Posterior vena cava (tissue), 2 donors: Measurements from ENCODE around the gene STPG2. TPM values are rescaled to one million over a fixed set of nuclear protein-coding genes. Genes with fewer than 3 reads are reported as not detected.

ENCODE experiments used
- DNase-seq: peaks from one replicate; pipeline ENCODE4 v3.0.0-alpha.2; 2020; ENCODE audit warnings: low spot score
- intact Hi-C, 2 donors: fragments of 100-400 bp; cut with DNase I; formaldehyde crosslinking; loops; one replicate each; pipeline versions ENCODE4 v1.14.1 to v1.14.2; 2022 to 2023
- total RNA-seq, 2 donors: library from RNA; stranded (reverse); fragmentation: NEBNext Ultra II Directional; extraction: Animal tissue kit (Norgen Biotek cat#: 25700); gene quantifications; one replicate each; pipeline ENCODE4 v1.2.1, GENCODE V29; 2021
- donor health status: DM: yes; HTN: yes; CAD: no.
- donor health status: DM: yes; HTN: yes; CAD: no.

STPG2 gene
- total RNA-seq, 2 donors from 2014 or later, result 0.19 to 0.24 TPM

DNA sequence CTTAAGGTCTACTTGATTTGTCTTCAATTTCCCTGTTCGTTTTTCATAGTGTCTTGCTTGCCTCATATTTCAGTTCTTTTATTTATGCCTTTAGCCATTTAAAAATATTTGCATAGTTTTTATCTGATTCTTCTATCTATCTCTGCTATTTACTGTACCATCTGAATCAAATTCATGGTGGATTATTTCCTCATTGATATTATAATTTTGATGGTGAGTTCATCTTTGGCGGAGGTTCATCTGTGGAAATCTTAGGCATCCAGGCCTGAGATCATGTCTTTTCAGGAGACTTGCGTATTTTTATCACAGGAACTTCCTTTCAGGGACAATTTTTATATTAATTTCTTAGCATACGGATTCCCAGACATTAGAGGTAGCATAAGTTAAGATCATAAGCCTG, 275.2 kb downstream of the STPG2 start:
- intact Hi-C loops, result no loop called here
- DNase-seq, result no peak

DNA sequence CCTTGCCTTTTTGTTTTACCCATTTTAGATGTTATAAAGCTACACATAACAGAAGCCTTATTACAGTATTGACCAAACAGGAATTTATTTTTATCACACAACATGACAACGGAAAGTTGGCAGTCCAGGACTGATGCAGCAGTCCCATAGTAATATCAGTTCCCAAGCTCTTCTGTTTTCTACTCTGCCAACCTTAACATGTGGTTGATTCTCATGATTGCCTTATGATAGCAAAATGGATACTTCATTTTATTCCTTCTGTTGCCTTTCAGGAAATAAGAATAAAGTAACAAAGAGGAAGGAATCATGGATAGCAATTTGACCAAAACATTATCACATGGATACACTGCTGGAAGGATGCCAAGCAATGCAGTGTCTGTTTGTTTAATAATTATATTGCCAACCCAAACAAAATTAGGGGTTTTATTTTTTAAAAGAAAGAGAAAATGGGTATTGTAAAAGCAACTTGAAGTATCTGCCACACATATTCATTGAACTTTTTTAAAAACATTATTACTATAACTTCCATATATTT, 275.7 kb downstream of the STPG2 start:
- intact Hi-C loops, result no loop called here
- DNase-seq, result no peak

DNA sequence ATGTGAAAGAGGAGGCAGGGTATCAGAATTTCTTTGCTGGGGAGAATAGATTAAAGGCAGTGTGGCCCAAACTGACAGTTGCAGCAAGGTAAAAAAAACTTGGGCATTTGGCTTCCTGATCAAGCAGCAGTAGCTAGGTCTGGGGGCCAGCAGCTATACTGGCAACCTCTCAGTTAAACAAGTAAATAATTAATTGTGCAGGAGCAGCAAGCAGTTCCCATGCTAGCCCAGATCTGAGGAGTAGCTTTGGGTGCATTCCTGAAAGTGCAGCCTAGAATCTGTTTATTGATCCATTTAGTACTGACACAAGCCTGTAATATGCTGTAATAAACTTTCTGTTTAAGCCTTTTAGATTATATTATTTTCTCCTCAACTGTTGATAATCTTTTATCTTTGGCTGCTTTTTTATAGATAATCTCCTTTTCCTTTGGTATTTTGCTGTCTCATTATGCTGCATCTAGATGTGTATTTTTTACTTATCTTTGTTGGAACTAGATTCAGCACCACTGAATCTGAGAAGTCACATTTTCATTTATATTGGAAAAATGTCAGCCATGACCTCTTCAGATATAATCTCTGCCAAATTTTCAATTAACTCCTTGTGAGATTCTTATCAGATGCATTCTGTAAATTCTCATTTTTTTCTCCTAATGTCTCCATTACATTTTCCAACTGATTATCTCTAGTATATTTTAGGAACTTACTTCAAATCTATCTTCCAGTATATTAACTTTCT, 276.3 kb downstream of the STPG2 start:
- intact Hi-C loops, result no loop called here
- no peak for DNase-seq

DNA sequence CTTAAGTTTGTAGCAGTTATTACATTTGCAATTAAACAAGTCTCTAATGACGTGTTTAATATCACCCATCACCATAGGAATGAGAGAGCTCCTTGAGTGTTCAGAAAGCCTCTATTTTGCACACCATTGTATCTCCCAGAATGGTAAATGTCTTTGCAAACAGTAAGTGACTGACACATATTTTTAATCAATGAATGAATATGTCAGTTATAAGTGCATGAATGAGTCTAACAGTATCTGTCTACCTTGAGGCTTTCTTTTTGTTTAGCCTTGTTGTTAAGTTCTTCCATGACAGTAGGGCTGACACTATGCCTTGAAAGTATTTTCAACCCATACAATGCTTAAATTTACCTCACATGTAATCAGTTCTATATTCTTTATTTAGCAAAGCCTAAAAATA, 292.2 kb downstream of the STPG2 start:
- DNase-seq, result no peak
- intact Hi-C loops, result no loop called here

DNA sequence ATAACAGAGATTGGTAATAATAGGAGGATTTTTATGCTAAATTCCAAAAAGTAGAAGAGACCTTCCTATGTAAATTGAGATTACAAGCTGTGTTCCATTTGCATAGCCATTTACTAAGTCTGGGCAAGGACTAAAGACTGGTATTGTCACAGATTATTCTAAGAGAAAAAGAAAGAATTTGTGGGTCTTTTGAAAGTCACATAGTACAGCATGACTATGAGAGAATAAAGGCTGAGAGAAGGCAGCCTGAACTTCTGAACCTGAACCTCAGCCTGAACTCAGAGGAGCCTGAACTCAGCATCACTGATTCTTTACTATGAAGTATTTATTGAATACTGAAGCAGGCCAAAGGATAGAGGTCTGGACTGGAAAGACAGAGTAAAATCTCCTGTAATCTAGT, 297.5 kb downstream of the STPG2 start:
- intact Hi-C loops, result no loop called here
- no peak for DNase-seq

DNA sequence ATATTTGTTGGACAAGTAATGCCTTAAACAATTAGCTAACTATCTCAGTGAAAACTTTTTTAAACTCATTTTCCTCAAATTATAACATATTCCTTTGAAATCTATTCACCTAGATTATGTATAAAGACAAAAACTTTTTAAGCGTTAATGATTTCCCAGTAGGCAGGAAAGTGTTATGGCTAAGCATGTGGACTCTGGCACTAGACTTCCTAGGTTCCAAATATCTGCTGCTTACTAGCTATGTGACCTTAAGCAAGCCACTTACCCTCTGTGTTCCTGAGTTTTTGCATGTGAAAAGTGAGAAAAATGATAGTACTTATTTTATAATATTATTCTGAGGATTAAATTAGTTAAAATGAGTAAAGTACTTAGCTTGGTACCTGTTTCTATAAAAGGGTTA, 301.8 kb downstream of the STPG2 start:
- no peak for DNase-seq
- intact Hi-C loops, result no loop called here

DNA sequence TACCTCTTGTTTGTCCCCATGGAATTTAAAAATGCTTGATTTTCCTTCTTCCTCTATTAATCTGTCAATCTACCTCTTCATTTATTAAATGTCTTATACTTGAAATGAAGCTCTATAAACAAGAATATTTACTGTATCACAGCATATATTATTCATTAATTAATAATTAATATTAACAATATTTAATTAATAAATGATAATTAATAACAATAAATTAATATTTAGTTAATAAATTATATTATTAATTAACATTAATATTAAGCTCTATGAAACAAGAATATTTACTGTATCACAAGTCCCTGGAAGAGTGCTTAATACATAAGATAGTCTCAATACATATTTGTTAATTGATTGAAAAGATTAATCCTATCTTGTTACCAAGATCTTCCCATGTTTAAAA, 306.6 kb downstream of the STPG2 start:
- intact Hi-C loops, result no loop called here

DNA sequence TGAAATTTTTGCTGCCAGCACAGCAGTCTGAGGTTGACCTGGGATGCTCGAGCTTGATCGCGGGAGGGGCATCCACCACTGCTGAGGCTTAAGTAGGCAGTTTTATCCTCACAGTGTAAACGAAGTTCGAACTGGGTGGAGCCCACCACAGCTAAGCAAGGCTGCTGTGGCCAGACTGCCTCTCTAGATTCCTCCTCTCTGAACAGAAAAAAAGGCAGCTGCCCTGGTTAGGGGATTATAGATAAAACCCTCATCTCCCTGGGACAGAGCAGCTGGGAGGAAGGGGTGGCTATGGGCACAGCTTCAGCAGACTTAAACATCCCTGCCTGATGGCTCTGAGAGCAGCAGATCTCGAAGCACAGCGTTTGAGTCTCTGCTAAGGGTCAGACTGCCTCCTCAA, 314.6 kb downstream of the STPG2 start:
- intact Hi-C loops, result no loop called here
- no peak for DNase-seq

More for the DNA sequence above, 306.6 kb downstream of the STPG2 start:
- no peak for DNase-seq

DNA sequence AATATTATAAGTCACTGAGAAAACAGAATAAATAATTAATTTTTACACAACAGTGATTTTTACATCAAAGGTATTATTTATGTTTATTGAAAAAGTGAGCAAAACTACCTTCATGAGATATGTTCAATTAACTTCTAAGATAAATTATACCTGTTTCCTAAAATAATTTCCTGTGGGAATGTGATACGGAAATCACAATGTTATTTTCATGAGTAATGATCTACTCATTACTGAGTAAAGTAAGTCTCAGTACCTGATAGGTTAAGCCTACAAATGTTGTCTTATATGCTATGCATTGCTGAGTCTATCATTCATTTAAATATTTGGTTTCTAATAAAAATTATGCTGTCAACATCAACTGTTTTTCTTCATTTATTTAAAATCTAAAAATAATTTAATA, 324.0 kb downstream of the STPG2 start:
- intact Hi-C loops, result no loop called here

DNA sequence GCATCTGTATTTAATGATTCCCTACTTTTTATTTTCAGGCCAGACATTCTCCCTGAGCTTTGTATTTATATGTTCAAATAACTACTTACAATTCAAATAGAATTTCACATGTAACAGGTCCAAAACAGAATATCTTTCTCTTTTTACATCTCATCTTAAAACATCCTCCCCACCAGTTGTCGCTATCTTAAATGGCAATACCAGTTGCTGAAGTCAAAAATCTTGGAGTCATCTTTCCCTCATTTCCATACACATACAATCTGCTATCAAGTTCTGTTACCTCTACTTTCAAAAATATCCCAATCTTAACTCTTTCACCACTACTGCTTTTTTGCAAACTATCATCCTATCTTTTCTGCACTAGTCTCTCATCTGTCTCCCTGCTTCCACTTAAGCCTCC, 330.5 kb downstream of the STPG2 start:
- DNase-seq, result no peak
- intact Hi-C loops, result no loop called here

More for the DNA sequence above, 324.0 kb downstream of the STPG2 start:
- DNase-seq, result no peak

DNA sequence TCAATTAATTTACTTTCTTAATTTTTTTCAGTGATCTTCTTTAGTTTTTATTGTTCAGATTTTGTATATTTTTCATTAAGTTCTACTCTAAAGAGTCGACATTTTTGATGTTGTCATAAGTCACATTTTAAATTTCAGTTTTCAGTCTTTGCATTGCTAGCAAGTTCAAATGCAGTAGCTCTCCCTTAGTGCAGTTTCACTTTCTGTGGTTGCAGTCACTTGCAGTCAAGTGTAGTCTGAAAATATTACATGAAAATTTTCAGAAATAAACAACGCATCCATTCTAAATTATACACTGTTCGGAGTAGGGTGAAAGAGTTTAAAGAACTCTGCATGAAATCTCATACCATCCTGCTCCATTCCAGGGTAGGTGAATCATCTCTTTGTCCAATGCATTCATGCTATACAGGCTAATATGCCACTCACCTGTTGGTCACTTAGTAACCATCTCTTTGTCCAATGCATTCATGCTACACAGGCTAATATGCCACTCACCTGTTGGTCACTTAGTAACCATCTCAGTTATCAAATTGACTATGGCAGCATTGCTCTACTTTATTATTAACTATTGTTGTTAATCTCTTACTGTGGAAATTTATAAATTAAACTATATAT, 356.9 kb downstream of the STPG2 start:
- intact Hi-C loops, result no loop called here
- DNase-seq, result no peak

DNA sequence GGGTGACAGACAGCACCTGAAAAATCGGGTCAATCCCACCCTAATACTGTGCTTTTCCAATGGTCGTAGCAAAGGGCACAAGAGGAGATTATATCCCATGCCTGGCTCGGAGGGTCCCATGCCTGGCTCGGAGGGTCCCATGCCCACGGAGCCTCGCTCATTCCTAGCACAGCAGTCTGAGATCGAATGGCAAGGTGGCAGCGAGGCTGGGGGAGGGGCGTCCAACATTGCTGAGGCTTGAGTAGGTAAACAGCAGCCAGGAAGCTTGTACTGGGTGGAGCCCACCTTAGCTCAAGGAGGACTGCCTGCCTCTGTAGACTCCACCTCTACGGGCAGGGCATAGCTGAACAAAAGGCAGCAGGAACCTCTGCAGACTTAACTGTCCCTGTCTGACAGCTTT, 365.1 kb downstream of the STPG2 start:
- no peak for DNase-seq
- intact Hi-C loops, result no loop called here

DNA sequence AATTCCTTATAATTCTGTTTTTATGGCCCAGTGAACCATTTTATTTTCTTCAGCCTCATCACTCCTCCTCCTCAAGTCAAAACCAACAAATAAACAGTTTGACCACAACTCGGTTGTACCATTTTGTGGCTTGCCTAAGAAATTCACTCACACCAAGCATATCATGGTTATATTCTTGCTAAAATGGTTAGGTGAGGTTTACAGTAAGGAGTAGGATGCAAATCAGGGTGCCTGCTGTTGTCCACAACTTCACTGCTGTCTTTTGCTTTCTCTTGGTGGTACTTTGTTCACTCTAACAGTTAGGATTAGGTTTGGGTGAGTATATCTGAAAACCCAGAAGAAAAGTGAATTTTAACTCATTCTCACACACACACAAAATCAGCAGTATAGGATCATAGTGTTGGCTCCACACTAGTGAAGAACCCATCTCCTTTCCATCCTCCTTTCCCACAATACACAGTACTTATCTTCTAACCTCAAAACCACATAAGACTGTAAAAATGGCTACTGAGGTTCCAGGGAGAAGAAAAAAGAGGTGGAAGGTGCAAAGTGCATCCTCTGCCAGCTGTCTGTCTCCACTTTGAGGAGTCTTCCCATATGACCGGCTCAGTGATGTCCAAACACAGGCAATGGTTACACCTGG, 368.8 kb downstream of the STPG2 start:
- intact Hi-C loops, result no loop called here
- no peak for DNase-seq

DNA sequence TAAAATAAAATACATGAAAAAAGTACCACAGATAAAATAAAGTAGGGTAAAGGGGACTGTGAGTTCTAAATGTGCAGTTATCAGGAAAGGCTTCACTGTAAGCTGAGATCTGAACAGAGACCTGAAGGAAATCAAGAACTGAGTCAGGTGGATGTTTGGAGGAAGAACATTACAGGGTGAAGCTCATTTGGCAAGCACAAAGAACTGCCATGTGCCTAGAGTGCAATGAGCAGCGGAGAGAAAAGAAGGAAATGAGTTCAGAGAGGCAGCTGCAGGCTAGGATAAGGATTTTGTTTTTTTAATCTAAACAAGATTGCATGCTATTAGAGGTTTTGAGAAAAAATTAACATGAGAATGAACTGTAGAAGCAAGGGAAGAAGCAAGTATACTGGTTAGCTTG, 373.1 kb downstream of the STPG2 start:
- no peak for DNase-seq
- intact Hi-C loops, result no loop called here

DNA sequence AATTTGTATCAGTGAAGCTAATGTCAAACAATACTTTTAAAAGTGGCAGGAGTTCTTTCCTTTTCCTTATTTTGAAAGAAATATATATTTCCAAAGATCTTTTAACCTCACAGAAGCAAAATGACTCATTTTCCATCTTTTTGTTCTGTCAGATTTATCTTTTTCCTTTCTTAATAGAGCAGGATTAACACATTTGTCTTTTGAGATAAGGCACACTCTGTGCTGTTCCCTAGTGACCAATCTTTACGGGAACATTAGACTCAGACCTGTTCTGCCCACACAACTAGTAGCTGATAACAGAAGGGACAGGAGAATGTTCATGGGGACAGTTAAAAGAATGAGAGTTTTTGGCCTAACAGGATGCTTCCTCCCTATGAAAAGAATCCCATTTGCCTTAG, 381.2 kb downstream of the STPG2 start:
- intact Hi-C loops, result no loop called here
- no peak for DNase-seq

DNA sequence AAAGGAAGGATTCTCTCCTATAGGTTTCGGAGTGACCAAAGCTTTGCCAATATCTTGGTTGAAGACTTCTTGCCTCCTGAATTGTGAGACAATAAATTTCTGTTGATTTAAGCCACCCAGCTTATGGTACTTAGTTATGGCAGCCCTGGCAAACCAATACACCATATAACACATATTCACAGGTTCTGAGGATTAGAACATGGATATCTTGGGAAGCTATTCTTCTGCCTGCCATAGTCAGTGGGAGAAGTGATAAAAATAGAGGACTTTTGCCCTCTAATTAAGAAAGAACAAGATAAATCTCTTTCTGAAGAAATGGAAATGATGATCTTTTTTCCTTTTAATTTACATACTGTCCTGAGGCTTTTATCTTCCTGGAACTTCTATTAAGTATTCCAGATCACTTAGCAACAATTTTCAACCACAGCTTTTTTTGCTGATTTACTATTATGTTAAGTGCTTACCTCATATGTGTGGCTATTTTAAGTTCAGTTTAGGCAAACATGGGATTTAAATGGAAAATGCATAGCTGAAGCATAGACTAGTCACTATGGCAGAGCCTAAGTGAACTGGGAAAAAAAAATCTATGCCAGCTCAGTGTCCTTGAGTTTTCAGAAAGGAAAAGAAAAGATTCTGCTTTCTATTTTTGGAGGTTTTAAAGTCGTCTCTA, 381.7 kb downstream of the STPG2 start:
- intact Hi-C loops, result no loop called here
- DNase-seq, result no peak

DNA sequence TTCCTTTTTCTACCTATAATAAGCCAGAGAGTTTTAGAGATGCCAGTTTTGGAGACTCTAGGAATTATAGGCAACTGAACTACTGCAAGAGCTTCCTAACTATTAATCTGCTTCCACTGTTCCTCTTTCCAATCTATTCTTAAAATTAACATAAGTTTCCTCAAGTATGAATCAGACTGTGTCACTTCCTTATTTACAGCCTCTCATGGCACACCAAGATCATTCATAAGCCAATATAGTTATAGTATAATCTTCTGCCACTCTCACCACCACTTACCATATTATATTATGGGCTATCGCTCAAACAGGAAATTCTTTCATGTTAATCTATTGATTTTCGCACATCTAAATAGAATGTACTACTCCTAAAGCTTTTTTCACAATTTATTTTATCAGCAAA, 383.5 kb downstream of the STPG2 start:
- no peak for DNase-seq
- intact Hi-C loops, result loop anchor here in 1 of 2 donors (5.0 kb wide), 1 partner anchor 598 kb away; no protein-coding TSS in a partner anchor

DNA sequence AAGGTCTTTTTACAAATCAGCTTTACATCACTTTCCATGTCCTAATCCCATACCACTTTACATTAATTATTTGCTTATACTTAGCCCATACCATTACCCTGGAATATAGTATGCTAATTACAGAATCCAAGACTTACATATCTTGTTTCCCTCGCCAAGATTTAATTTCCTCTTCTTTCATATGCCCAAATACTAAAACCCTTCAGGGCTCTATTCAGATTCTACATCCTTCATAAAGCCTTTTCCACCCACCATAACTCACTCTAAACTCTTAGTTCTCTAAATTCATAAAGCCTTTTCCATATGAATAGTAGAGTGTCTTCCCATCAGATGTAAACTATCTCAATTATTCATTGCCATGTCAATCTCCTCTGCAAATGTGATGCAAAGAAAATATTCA, 390.7 kb downstream of the STPG2 start:
- DNase-seq, result no peak
- intact Hi-C loops, result no loop called here

DNA sequence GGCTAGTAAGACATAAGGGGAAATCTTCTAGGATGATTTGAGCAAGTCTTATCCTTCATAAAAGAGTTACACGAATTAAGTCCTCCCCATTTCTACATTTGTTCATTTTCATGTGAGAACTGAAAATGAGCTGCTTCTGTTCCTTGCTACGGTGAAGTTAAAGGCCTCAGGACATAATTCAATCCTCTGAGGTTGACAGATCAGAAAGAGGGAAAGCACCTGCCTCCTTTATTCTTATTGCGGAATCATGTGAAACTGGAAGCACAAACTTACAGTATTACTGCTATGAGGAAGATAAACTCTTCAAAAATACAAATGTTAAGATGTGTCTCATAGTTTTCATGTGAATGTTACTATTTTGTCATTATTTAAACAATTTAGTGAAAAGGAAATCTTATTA, 395.3 kb downstream of the STPG2 start:
- no peak for DNase-seq
- intact Hi-C loops, result no loop called here

DNA sequence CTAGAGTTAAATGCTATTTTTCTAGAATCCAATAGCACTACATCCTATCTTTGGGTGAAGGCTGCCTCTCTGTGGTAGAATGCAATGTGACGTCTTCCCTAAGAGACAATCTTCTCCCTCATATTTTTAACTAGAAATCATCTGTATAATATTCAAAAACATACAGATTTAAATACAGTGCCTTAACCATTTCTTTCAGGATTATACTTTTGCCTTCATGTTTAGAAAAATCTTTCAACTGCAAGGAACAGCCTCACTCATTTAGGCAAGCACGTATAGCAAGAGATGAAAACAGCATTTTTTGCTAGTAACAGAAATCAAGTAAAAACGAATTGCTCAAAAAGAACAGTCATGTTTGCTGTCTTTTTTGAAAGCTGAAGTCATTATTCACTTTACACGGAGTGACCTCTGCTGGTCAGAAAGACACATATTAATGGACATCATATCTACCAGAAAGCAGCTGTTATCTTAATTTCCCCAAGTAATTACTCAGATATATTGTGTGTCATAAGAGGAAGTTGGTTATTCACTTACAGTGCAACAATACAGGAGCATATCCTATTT, 422.3 kb downstream of the STPG2 start:
- intact Hi-C loops, result no loop called here
- DNase-seq, result no peak
